Trophoblast cell (in vitro differentiated cells and primary cell): Measurements from ENCODE around the gene B4GAT1.
"Not testable (repeated sequence)": the region's sequence is repeated elsewhere in the genome, so short reads cannot be mapped to it uniquely, and the experiment has no call there.

Experiments
- DNase-seq, 2 donors: peaks; one replicate each; pipeline ENCODE4 v3.0.0-alpha.2; 2016
- H2AFZ ChIP-seq: 2 replicates; pipeline ENCODE4 v1.6.1; 2013; ENCODE audit warnings: low read length, moderate library complexity, mild to moderate bottlenecking; ENCODE audit not compliant: insufficient read depth, poor library complexity
- H2AK5ac ChIP-seq: 2 replicates; pipeline ENCODE4 v1.6.1; 2013; ENCODE audit warnings: mild to moderate bottlenecking, low read length
- H2BK120ac ChIP-seq: 2 replicates; pipeline ENCODE4 v1.6.1; 2013; ENCODE audit warnings: low read length, mild to moderate bottlenecking, moderate library complexity; ENCODE audit not compliant: insufficient read depth, poor library complexity
- H2BK12ac ChIP-seq: 2 replicates; pipeline ENCODE4 v1.6.1; 2013; ENCODE audit warnings: mild to moderate bottlenecking, low read length, moderate library complexity
- H2BK5ac ChIP-seq: 2 replicates; pipeline ENCODE4 v1.6.1; 2013; ENCODE audit warnings: low read length, low read depth, moderate library complexity, mild to moderate bottlenecking; ENCODE audit not compliant: poor library complexity
- H3K14ac ChIP-seq: 2 replicates; pipeline ENCODE4 v1.6.1; 2013; ENCODE audit warnings: mild to moderate bottlenecking, low read length
- H3K18ac ChIP-seq: 2 replicates; pipeline ENCODE4 v1.6.1; 2013; ENCODE audit warnings: mild to moderate bottlenecking, low read length
- H3K23ac ChIP-seq: 2 replicates; pipeline ENCODE4 v1.6.1; 2013; ENCODE audit warnings: low read length
- H3K27ac ChIP-seq: 2 replicates; pipeline ENCODE4 v1.5.1; 2013; ENCODE audit warnings: low read depth, mild to moderate bottlenecking, inconsistent platforms, low read length, moderate library complexity
- H3K27me3 ChIP-seq: 2 replicates; pipeline ENCODE4 v1.6.1; 2013; ENCODE audit warnings: inconsistent platforms, mild to moderate bottlenecking, low read length, moderate library complexity; ENCODE audit not compliant: insufficient read depth
- H3K36me3 ChIP-seq, 2 experiments: 1 replicate in 1 of 2; 2 replicates in 1 of 2; pipeline ENCODE4 v1.6.1; 2013; ENCODE audit warnings: low read length in 2 of 2, mild to moderate bottlenecking in 2 of 2, moderate library complexity in 1 of 2; ENCODE audit not compliant: insufficient read depth in 2 of 2, control insufficient read depth in 1 of 2
- H3K4ac ChIP-seq: 2 replicates; pipeline ENCODE4 v1.6.1; 2013; ENCODE audit warnings: low read depth, mild to moderate bottlenecking, low read length, moderate library complexity
- H3K4me1 ChIP-seq, 2 experiments: 1 replicate in 1 of 2; 2 replicates in 1 of 2; pipeline ENCODE4 v1.6.1; 2013; ENCODE audit warnings: low read length in 2 of 2, mild to moderate bottlenecking in 2 of 2, moderate library complexity in 1 of 2; ENCODE audit not compliant: insufficient read depth in 2 of 2, control insufficient read depth in 1 of 2
- H3K4me2 ChIP-seq: 2 replicates; pipeline ENCODE4 v1.6.1; 2013; ENCODE audit warnings: inconsistent platforms, mild to moderate bottlenecking, low read length, moderate library complexity
- H3K4me3 ChIP-seq: 2 replicates; pipeline ENCODE4 v1.5.1; 2013; ENCODE audit warnings: mild to moderate bottlenecking, low read depth, low read length, inconsistent platforms
- H3K79me1 ChIP-seq: one replicate; pipeline ENCODE4 v1.6.1; 2013; ENCODE audit warnings: low read length
- H3K79me2 ChIP-seq: 2 replicates; pipeline ENCODE4 v1.6.1; 2013; ENCODE audit warnings: low read length, mild to moderate bottlenecking; ENCODE audit not compliant: control insufficient read depth, insufficient read depth, poor library complexity
- H3K9ac ChIP-seq: 2 replicates; pipeline ENCODE4 v1.6.1; 2013; ENCODE audit warnings: mild to moderate bottlenecking, low read length
- H3K9me3 ChIP-seq: 2 replicates; pipeline ENCODE4 v1.6.1; 2013; ENCODE audit warnings: low read depth, mild to moderate bottlenecking, control low read depth, inconsistent platforms, low read length; ENCODE audit not compliant: insufficient read depth
- H4K12ac ChIP-seq: 2 replicates; pipeline ENCODE4 v1.6.1; 2013; ENCODE audit warnings: low read depth, mild to moderate bottlenecking, low read length, moderate library complexity
- H4K8ac ChIP-seq: 2 replicates; pipeline ENCODE4 v1.6.1; 2013; ENCODE audit warnings: low read depth, mild to moderate bottlenecking, low read length, moderate library complexity
- H4K91ac ChIP-seq: one replicate; pipeline ENCODE4 v1.6.1; 2013; ENCODE audit warnings: low read depth, mild to moderate bottlenecking, low read length, moderate library complexity
- WGBS: extraction: QIAGEN DNeasy Blood & Tissue Kit; methylation state at CpG from one replicate; pipeline ENCODE4 v1.1.7; 2013; ENCODE audit warnings: missing lambda C conversion rate; ENCODE audit not compliant: insufficient read length, insufficient coverage; ENCODE audit errors: extremely low coverage; 5-methylcytosine and 5-hydroxymethylcytosine counted together

B4GAT1 gene

GRCh38 chr11:66321606-66322005 is 25.8 kb downstream of the B4GAT1 start:
- Histone ChIP-seq H3K4ac (no peak overlapping the region), H3K14ac (no peak overlapping the region), H3K27ac (no peak overlapping the region), H3K79me2 (peaks cover 1% of the 10 kb centered on the region), H3K4me2 (no peak overlapping the region), H3K9ac (no peak overlapping the region), H3K27me3 (no peaks in the 10 kb centered on the region), H2BK120ac (no peak overlapping the region), H2BK5ac (no peak overlapping the region), H4K8ac (no peak overlapping the region), H3K23ac (no peak overlapping the region), H2BK12ac (no peak overlapping the region), H3K79me1 (peaks cover 26% of the 10 kb centered on the region), H3K9me3 (peaks cover 4% of the 10 kb centered on the region), H3K4me1 (peaks cover 46 to 48% of the 10 kb centered on the region in 2 experiments), H4K12ac (no peak overlapping the region), H3K18ac (no peak overlapping the region), H3K36me3 (no peaks in the 10 kb centered on the region), H2AFZ (no peak overlapping the region), H2AK5ac (no peak overlapping the region), H3K4me3 (no peak overlapping the region), H4K91ac (no peak overlapping the region)
- no CpG with 5 or more reads among the region's 4 CpGs for WGBS
- DNase-seq, result no peak

DNA sequence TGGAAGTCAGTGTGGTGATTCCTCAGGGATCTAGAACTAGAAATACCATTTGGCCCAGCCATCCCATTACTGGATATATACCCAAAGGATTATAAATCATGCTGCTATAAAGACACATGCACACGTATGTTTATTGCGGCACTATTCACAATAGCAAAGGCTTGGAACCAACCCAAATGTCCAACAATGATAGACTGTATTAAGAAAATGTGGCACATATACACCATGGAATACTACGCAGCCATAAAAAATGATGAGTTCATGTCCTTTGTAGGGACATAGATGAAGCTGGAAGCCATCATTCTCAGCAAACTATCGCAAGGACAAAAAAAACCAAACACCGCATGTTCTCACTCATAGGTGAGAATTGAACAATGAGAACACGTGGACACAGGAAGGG is 26.7 kb downstream of the B4GAT1 start:
- not testable (repeated sequence) for H3K9ac ChIP-seq, H3K4me3 ChIP-seq, H3K79me2 ChIP-seq, H3K36me3 ChIP-seq, H2BK12ac ChIP-seq, H2BK5ac ChIP-seq, H3K4me2 ChIP-seq, H3K27me3 ChIP-seq, H2AK5ac ChIP-seq, H2BK120ac ChIP-seq, H3K27ac ChIP-seq, H3K23ac ChIP-seq, H3K18ac ChIP-seq, H3K9me3 ChIP-seq, H2AFZ ChIP-seq, H3K14ac ChIP-seq, H4K91ac ChIP-seq, DNase-seq, H4K12ac ChIP-seq, H4K8ac ChIP-seq, H3K4ac ChIP-seq
- Histone ChIP-seq H3K4me1 (peaks cover 40 to 48% of the 10 kb centered on the region in 2 experiments), H3K79me1 (peaks cover 22% of the 10 kb centered on the region)
- no CpG with 5 or more reads among the region's 6 CpGs for WGBS

DNA sequence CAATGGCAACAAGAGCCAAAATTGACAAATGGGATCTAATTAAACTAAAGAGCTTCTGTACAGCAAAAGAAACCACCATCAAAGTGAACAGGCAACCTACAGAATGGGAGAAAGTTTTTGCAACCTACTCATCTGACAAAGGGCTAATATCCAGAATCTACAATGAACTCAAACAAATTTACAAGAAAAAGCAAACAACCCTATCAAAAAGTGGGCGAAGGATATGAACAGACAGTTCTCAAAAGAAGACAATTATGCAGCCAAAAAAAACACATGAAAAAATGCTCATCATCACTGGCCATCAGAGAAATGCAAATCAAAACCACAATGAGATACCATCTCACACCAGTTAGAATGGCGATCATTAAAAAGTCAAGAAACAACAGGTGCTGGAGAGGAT is 27.1 kb downstream of the B4GAT1 start:
- not testable (repeated sequence) for H3K4me2 ChIP-seq, H2AFZ ChIP-seq, H2BK120ac ChIP-seq, H3K4ac ChIP-seq, H3K18ac ChIP-seq, H3K36me3 ChIP-seq, H3K9me3 ChIP-seq, H2AK5ac ChIP-seq, H4K12ac ChIP-seq, H3K79me2 ChIP-seq, H3K27ac ChIP-seq, H4K8ac ChIP-seq, H2BK5ac ChIP-seq, H2BK12ac ChIP-seq, H3K4me3 ChIP-seq, H4K91ac ChIP-seq, H3K9ac ChIP-seq, H3K14ac ChIP-seq, H3K23ac ChIP-seq, DNase-seq, H3K27me3 ChIP-seq
- Histone ChIP-seq H3K4me1 (peaks cover 38 to 44% of the 10 kb centered on the region in 2 experiments), H3K79me1 (peaks cover 22% of the 10 kb centered on the region)
- WGBS, result no CpG with 5 or more reads among the region's 2 CpGs

- Histone ChIP-seq H2AK5ac (no peak overlapping the region), H3K14ac (no peak overlapping the region), H2BK120ac (peak overlapping the region; percentile 35), H3K23ac (no peak overlapping the region), H3K27me3 (no peaks in the 10 kb centered on the region), H3K4me3 (no peak overlapping the region), H3K18ac (no peak overlapping the region), H3K4me2 (no peak overlapping the region), H2BK12ac (peak overlapping the region; percentile 4), H3K9ac (no peak overlapping the region), H4K8ac (no peak overlapping the region), H3K79me1 (peaks cover 21% of the 10 kb centered on the region), H3K9me3 (peaks cover 7% of the 10 kb centered on the region), H3K36me3 (no peaks in the 10 kb centered on the region), H2BK5ac (no peak overlapping the region), H3K27ac (peak overlapping the region; percentile 58), H2AFZ (no peak overlapping the region), H4K12ac (no peak overlapping the region), H4K91ac (peak overlapping the region; percentile 78), H3K4me1 (peaks cover 40 to 43% of the 10 kb centered on the region in 2 experiments), H3K79me2 (no peaks in the 10 kb centered on the region), H3K4ac (no peak overlapping the region)
- no peak for DNase-seq
- no CpG with 5 or more reads among the region's 3 CpGs for WGBS
Observed at GRCh38 chr11:66318600-66318970, 28.8 kb downstream of the B4GAT1 start.
